SU-DHL-6 (cell line): ENCODE results near the gene TERB1.

ENCODE experiments used
- H2AFZ ChIP-seq: fragments of 200-600 bp; sonication (generic); 2 replicates; pipeline ENCODE4 v1.6.1; 2014; ENCODE audit warnings: low read depth, mild to moderate bottlenecking, moderate library complexity, mixed read lengths, antibody characterized with exemption, low read length; ENCODE audit not compliant: severe bottlenecking
- H3F3A ChIP-seq: fragments of 200-600 bp; shearing (Covaris generic); 2 replicates; pipeline ENCODE4 v1.6.0; 2016; ENCODE audit warnings: antibody characterized with exemption, mild to moderate bottlenecking; ENCODE audit not compliant: insufficient read depth
- H3K27ac ChIP-seq: fragments of 200-600 bp; sonication (generic); 2 replicates; pipeline ENCODE4 v1.5.1; 2016; ENCODE audit warnings: low read depth, mild to moderate bottlenecking, low read length, moderate library complexity, mixed read lengths
- H3K27me3 ChIP-seq: fragments of 200-600 bp; sonication (generic), shearing (Covaris generic); 2 replicates; pipeline ENCODE4 v1.6.0; 2014; ENCODE audit warnings: mild to moderate bottlenecking, low read length
- H3K36me3 ChIP-seq: fragments of 200-600 bp; sonication (generic); 2 replicates; pipeline ENCODE4 v1.6.1; 2014; ENCODE audit warnings: mild to moderate bottlenecking, low read length, mixed read lengths
- H3K4me2 ChIP-seq: fragments of 300-600, 200-600 bp; shearing (Covaris generic), sonication (generic); 2 replicates; pipeline ENCODE4 v1.6.0; 2014; ENCODE audit warnings: low read length, low read depth, mild to moderate bottlenecking; ENCODE audit not compliant: poor library complexity, severe bottlenecking
- H3K4me3 ChIP-seq: fragments of 200-600 bp; sonication (generic); 2 replicates; pipeline ENCODE4 v1.5.1; 2014; ENCODE audit warnings: antibody characterized with exemption, low read length, mild to moderate bottlenecking, mixed read lengths; ENCODE audit not compliant: insufficient read depth, poor library complexity, severe bottlenecking
- H3K79me2 ChIP-seq: fragments of 200-600 bp; sonication (generic); 2 replicates; pipeline ENCODE4 v1.6.1; 2014; ENCODE audit warnings: mild to moderate bottlenecking, low read length, moderate library complexity; ENCODE audit not compliant: insufficient read depth
- H3K9ac ChIP-seq: fragments of 200-600 bp; sonication (generic); 2 replicates; pipeline ENCODE4 v1.7.0; 2014; ENCODE audit warnings: mild to moderate bottlenecking, low read length
- H3K9me2 ChIP-seq: fragments of 200-600 bp; sonication (generic); replicated peaks from 2 replicates; pipeline ENCODE4 v1.6.1; 2014; ENCODE audit warnings: low read length; ENCODE audit not compliant: insufficient read depth
- H3K9me3 ChIP-seq: fragments of 200-600 bp; sonication (generic); 2 replicates; pipeline ENCODE4 v1.6.1; 2014; ENCODE audit warnings: low read length, mixed read lengths; ENCODE audit not compliant: insufficient read depth
- H4K20me1 ChIP-seq: fragments of 200-600 bp; sonication (generic); 2 replicates; pipeline ENCODE4 v1.6.1; 2014; ENCODE audit warnings: low read depth, mild to moderate bottlenecking, antibody characterized with exemption, low read length, moderate library complexity, mixed read lengths
- CTCF ChIP-seq: fragments of 200-600 bp; sonication (generic); IDR thresholded peaks from one replicate; pipeline ENCODE4 v1.5.1; 2017; ENCODE audit warnings: antibody characterized with exemption, mild to moderate bottlenecking, low read length, moderate library complexity; ENCODE audit not compliant: insufficient read depth, poor library complexity, severe bottlenecking
- EZH2phosphoT487 ChIP-seq: fragments of 200-600 bp; sonication (generic), shearing (Covaris generic); conservative IDR thresholded peaks from 2 replicates; pipeline ENCODE4 v1.6.1; 2018; ENCODE audit warnings: mild to moderate bottlenecking, antibody characterized with exemption, low read length, moderate library complexity, mixed read lengths

Gene TERB1

GRCh38 chr16:66706506-66706880 lies 94.9 kb downstream of the TERB1 start:
- Histone ChIP-seq H3K4me3 (no peak overlapping the region), H4K20me1 (no peaks in the 10 kb centered on the region), H3K79me2 (no peaks in the 10 kb centered on the region), H3K27ac (no peak overlapping the region), H3F3A (no peaks in the 10 kb centered on the region), H3K9me2 (no peaks in the 10 kb centered on the region), H3K36me3 (no peaks in the 10 kb centered on the region), H3K9ac (no peak overlapping the region), H3K27me3 (no peaks in the 10 kb centered on the region), H3K4me2 (no peak overlapping the region), H3K9me3 (no peaks in the 10 kb centered on the region), H2AFZ (no peak overlapping the region)
- no peak for TF ChIP-seq CTCF
- no peak for TF ChIP-seq EZH2phosphoT487

GRCh38 chr16:66705790-66706505 lies 95.4 kb downstream of the TERB1 start:
- Histone ChIP-seq H3K9ac (no peak overlapping the region), H3F3A (no peaks in the 10 kb centered on the region), H4K20me1 (no peaks in the 10 kb centered on the region), H3K4me2 (no peak overlapping the region), H3K79me2 (no peaks in the 10 kb centered on the region), H3K9me3 (no peaks in the 10 kb centered on the region), H3K4me3 (no peak overlapping the region), H3K9me2 (no peaks in the 10 kb centered on the region), H3K36me3 (no peaks in the 10 kb centered on the region), H3K27ac (no peak overlapping the region), H3K27me3 (no peaks in the 10 kb centered on the region), H2AFZ (no peak overlapping the region)
- TF ChIP-seq CTCF (no peak), EZH2phosphoT487 (no peak)
